ENCODE measurements around the gene GALNT6. TPM values are rescaled to one million over a fixed set of nuclear protein-coding genes. Genes with fewer than 3 reads are reported as not detected.

Gene GALNT6
- total RNA-seq, 1 experiment from 2014 or later, result 6.5 TPM

GRCh38 chr12:51383269-51383905 is 7.8 kb downstream of the GALNT6 start:
- no peaks in the 10 kb centered on the region for H3K4me1 ChIP-seq (ENCODE audit: control insufficient read depth, insufficient read depth, low read length)
- DNase-seq (ENCODE audit: low read depth, low spot score) (no peak), ATAC-seq (no peak)
- intact Hi-C loops (cut with micrococcal nuclease; ENCODE audit: unreplicated experiment), result no loop called here
- CTCF ChIA-PET, result no interaction called here
- no peak overlapping the region for H3K4me3 ChIP-seq (ENCODE audit: low read depth in 2 of 2, low read length in 2 of 2)
- H3K27me3 ChIP-seq (ENCODE audit: control insufficient read depth, insufficient read depth, low read length), result no peaks in the 10 kb centered on the region
- no peak overlapping the region for H3K27ac ChIP-seq (ENCODE audit: low read length)
- H3K36me3 ChIP-seq (ENCODE audit: control insufficient read depth, insufficient read depth, low read length), result no peaks in the 10 kb centered on the region
- H3K9me3 ChIP-seq (ENCODE audit: control insufficient read depth, insufficient read depth, low read depth, low read length), result no peaks in the 10 kb centered on the region
- in situ Hi-C loops (cut with HindIII; ENCODE audit: low pct_unique_long_range_greater_than_20kb, low sequenced_read_pairs), result no loop called here
- POLR2A ChIA-PET, result no interaction called here
- BruUV-seq (replicated peaks), result no TSS peak
- no peak for TF ChIP-seq SIN3A (IDR thresholded peaks at IDR 0.05; ENCODE audit: borderline replicate concordance, insufficient read depth, low read depth, low read length)
- no peak for TF ChIP-seq TCF7L2 (IDR thresholded peaks at IDR 0.05; ENCODE audit: low read depth, low read length)
- no peak for TF ChIP-seq REST (IDR thresholded peaks at IDR 0.05; ENCODE audit: insufficient read depth in 1 of 2, low read depth in 2 of 2, low read length in 1 of 2)
- TF ChIP-seq POLR2AphosphoS5 (IDR thresholded peaks at IDR 0.05; ENCODE audit: low read depth, low read length), result no peak
- TF ChIP-seq CTCF (IDR thresholded peaks at IDR 0.05), result no peak

- H3K9me3 ChIP-seq (ENCODE audit: control insufficient read depth, insufficient read depth, low read depth, low read length), result no peaks in the 10 kb centered on the region
- no peaks in the 10 kb centered on the region for H3K36me3 ChIP-seq (ENCODE audit: control insufficient read depth, insufficient read depth, low read length)
- BruUV-seq (replicated peaks), result no TSS peak
- no peak for DNase-seq (ENCODE audit: low read depth, low spot score)
- no peak overlapping the region for H3K27ac ChIP-seq (ENCODE audit: low read length)
- ChIA-PET CTCF (no interaction called here), POLR2A (no interaction called here)
- TF ChIP-seq TCF7L2 (IDR thresholded peaks at IDR 0.05; ENCODE audit: low read depth, low read length) (no peak), REST (IDR thresholded peaks at IDR 0.05; ENCODE audit: insufficient read depth in 1 of 2, low read depth in 2 of 2, low read length in 1 of 2) (no peak), SIN3A (IDR thresholded peaks at IDR 0.05; ENCODE audit: borderline replicate concordance, insufficient read depth, low read depth, low read length) (no peak), POLR2AphosphoS5 (IDR thresholded peaks at IDR 0.05; ENCODE audit: low read depth, low read length) (no peak), CTCF (IDR thresholded peaks at IDR 0.05) (no peak)
- H3K4me3 ChIP-seq (ENCODE audit: low read depth in 2 of 2, low read length in 2 of 2), result no peak overlapping the region
- H3K4me1 ChIP-seq (ENCODE audit: control insufficient read depth, insufficient read depth, low read length), result no peaks in the 10 kb centered on the region
- 0 out of 2 replicates have a peak, but pooled peaks have one; percentile 17 for ATAC-seq
- H3K27me3 ChIP-seq (ENCODE audit: control insufficient read depth, insufficient read depth, low read length), result no peaks in the 10 kb centered on the region
- intact Hi-C loops (cut with micrococcal nuclease; ENCODE audit: unreplicated experiment), result no loop called here
- in situ Hi-C loops (cut with HindIII; ENCODE audit: low pct_unique_long_range_greater_than_20kb, low sequenced_read_pairs), result no loop called here
Measured at GRCh38 chr12:51382173-51382572, 9.0 kb downstream of the GALNT6 start.

Measured in Panc1 (cell line).